ENCODE results near the gene CD99L2.

GRCh38 chrX:150936556-150936955 lies 38.1 kb upstream of the CD99L2 start:
- no peak for TF ChIP-seq CTCF (IDR thresholded peaks at IDR 0.05)
- no peak for TF ChIP-seq POLR2A (IDR thresholded peaks at IDR 0.05)
